Testis (tissue), 2 donors: ENCODE results near the gene RBP2.

Source experiments
- POLR2A ChIP-seq: fragments of 450-650 bp; IDR thresholded peaks from one replicate; pipeline ENCODE4 v1.6.1; 2017; ENCODE audit warnings: antibody characterized with exemption, mild to moderate bottlenecking, moderate library complexity
- TF ChIP-seq, protein P1 (sequence below), 3 experiments: fragments of 450-650 bp in 2 of 3; fragments of 200-600 bp in 1 of 3; sonication (generic) in 1 of 3; IDR thresholded peaks; one replicate each; pipeline ENCODE4 v1.5.1; 2016 to 2019; ENCODE audit warnings: antibody characterized with exemption in 3 of 3, mild to moderate bottlenecking in 2 of 3, moderate library complexity in 1 of 3

DNA sequence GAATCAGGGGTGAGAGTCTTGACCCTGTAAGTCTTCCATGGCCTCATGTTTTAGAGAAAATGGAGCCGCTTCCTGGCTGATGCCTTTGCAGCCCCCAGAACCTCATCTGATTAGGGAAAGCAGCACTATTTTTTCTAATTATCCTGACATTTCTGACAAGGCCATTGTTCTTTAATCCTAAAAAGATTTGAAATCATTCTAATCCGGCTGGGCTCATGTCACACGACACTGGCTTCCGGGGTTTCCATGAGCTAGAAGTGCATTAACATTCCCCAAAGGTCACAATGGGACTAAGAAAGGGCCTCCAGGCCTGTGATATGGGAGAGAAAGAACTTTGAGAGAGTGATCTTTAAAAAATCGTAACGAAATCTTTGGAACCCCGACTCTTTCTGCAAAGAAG lies 33.1 kb downstream of the RBP2 start:
- TF ChIP-seq, protein P1, sequence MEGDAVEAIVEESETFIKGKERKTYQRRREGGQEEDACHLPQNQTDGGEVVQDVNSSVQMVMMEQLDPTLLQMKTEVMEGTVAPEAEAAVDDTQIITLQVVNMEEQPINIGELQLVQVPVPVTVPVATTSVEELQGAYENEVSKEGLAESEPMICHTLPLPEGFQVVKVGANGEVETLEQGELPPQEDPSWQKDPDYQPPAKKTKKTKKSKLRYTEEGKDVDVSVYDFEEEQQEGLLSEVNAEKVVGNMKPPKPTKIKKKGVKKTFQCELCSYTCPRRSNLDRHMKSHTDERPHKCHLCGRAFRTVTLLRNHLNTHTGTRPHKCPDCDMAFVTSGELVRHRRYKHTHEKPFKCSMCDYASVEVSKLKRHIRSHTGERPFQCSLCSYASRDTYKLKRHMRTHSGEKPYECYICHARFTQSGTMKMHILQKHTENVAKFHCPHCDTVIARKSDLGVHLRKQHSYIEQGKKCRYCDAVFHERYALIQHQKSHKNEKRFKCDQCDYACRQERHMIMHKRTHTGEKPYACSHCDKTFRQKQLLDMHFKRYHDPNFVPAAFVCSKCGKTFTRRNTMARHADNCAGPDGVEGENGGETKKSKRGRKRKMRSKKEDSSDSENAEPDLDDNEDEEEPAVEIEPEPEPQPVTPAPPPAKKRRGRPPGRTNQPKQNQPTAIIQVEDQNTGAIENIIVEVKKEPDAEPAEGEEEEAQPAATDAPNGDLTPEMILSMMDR (IDR thresholded peaks at IDR 0.05) = no peak
- TF ChIP-seq POLR2A = no peak
